Measurements from ENCODE around the gene SLC41A2.
"Not testable (repeated sequence)": the region's sequence is repeated elsewhere in the genome, so short reads cannot be mapped to it uniquely, and the experiment has no call there.

Gene SLC41A2

DNA sequence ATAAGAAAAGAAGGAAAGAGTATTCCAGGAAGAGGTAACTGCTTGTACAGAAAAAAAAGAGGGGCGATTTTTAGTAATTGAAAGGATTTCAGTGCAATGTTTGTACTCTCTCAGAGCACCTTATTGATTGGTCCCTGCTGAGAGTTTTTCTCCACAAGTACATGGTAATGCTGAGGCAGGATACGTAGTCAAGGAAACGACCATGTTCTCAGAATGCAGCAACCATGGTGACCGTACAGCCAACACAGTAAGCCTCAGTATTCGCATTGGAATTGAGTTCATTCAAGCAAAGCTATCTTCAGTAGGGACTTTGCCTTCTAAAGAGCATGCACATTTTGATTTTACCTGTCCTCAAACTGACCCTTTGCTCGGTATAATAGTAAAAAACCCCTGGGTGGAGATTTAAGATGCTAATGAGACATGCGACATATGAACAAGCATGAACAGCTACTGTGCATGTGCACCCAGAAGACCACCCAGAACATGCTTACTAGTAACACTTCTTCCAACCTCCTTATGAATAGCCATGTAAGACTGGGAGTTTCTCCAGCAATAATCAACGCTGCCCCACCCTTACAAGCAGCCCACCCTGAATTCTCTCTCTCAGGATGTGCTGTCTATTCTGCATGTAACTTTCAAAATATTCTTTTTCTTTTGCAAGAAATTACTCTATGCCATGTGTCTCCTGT lies 6.2 kb upstream of the SLC41A2 start:
- in situ Hi-C loops (cut with HindIII; ENCODE audit: low sequenced_read_pairs), result no loop called here

DNA sequence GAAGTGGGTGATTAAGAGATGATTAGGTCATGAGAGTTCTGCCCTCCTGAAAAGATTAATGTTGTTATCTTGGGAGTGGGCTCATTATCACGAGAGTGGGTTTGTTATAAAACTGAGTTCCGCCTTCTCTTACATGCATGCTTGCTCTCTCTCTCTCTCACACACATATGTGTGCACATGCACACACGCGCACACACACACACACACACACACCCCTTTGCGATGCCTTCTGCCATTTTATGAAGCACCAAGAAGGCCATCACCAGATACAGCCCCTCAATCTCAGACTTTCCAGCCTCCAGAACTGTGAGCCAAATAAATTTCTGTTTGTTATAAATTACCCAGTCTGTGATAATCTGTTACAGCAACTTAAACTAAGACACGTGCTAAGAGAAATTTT lies 5.7 kb upstream of the SLC41A2 start:
- in situ Hi-C loops (cut with HindIII; ENCODE audit: low sequenced_read_pairs), result no loop called here

DNA sequence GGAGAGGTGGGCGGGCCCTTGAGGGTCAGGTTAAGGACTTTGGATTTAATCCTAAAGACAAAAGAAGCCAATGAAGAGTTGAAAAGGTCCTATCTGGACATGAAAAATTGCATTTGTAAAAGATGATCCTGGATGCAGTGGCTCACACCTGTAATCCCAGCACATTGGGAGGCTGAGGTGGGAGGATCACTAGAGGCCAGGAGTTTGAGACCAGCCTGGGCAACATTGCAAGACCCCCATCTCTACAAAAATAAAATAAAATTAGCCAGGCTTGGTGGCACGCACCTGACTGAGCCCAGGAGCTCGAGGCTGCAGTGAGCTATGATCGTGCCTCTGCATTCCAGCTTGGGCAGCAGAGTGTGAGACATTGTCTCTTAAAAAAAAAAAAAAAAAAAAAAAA lies 2.4 kb upstream of the SLC41A2 start:
- in situ Hi-C loops (cut with HindIII; ENCODE audit: low sequenced_read_pairs), result no loop called here

DNA sequence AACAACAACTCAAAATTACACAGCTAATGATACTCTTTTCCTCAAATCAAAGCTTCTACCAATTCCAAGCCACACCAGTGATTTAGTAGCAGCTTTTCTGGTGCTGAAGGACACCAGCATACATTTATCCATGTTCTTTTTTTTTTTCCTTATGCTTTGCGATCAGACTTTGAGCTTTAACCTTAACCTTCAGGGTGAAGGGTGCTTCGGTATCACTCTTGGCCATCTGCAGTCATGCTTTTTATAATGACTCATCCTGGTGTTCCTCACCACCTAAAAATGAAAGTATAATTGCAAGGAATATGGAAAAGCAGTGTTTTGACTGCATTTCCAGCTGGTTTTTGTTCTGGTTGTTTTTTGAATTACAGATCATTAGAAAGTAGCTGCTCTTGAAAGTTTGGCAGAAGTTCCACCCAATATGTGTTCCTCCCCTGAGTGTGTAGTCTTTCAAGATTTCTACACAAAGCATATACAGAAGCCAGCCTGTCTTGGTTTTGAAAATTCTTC lies 1.3 kb upstream of the SLC41A2 start:
- in situ Hi-C loops (cut with HindIII; ENCODE audit: low sequenced_read_pairs), result no loop called here

DNA sequence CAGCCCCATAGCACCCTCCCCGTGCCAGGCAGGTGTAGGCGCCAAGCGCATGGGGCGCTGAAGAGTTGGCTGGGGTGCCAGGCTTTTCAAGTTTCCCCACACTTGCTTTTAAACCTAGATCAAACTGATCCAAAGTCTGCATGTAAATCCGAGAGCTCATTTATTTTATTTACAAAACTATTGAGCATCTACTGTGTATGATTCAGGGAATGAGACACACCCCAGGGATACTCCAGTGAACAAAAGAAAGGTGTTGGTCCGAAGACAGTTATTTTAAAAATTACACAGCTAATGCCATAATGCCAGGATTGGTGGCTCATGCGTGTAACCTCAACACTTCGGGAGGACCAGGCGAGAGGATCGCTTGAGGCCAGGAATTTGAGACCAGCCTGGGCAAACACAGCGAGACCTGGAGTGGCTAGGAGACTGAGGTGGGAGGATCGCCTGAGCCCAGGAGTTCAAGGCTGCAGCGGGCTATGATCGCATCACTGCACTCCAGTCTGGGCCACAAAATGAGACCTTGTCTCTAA lies 780 bp upstream of the SLC41A2 start:
- in situ Hi-C loops (cut with HindIII; ENCODE audit: low sequenced_read_pairs), result no loop called here

DNA sequence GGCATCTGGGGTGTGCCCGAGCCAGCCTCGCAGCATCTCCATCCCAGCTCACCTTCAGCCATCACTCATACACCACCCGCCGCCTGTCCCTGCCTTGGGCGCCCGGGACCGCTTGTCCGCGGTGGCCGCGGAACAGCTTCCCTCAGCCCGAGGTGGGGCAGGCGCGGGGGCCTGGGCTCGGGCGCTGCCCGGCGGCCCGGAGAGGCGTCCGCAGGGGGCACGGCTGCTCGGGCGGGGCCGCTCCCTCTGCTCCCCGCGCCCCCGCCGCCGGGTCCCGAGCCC lies 430 bp downstream of the SLC41A2 start:
- in situ Hi-C loops (cut with HindIII; ENCODE audit: low sequenced_read_pairs), result no loop called here

DNA sequence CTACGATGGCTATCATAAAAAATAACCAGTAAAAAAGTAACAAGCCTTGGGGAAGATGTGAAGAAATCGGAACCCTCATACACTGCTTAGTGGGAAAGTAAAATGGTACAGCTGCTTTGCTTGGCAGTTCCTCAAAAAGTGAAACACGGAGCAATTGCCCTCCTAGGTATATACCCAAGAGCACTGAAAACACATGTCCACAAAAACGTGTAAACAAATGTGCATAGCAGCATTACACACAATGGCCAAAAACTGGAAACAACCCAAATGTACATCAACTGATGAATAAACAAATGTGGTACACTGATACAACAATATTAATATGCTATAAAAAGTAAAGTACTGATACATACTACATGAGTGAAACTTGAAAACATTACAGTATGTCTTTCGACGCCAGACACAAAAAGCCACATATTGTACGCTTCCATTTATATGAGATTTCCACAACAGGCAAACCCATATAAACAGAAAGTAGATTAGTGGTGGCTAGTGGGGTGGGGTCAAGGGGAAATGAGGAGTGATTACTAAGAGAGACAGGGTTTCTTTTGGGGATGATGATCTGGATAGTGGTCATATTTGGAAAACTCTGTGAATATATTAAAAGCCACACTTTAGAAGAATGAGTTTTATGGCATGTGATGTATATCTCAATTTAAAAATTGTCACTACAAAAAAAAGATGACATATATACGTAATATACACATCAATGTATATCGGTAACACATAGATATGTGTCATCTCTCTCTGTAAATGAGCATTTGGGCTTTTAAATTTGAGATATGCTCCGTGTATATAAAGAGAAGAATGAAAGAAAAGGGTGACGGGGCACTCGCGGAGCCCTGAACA lies 996 bp downstream of the SLC41A2 start:
- in situ Hi-C loops (cut with HindIII; ENCODE audit: low sequenced_read_pairs), result no loop called here

DNA sequence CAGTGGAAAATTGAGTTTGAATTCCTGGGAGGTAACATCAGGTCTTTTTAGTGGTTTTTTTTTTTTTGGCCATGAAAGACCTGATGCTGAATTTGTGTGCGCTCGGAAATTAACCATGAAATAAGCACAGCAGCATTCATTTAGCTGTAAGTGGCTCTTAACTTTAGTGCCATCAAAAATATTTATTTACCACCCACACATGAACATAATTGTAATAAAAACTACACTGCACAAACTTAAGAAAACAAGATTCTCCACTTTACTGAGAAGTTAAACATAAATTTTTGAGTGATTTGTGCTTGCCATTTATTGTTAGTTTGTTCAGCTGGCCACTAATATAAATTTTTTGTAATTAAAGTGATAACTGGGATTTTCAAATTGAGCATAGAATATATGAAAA lies 2.4 kb downstream of the SLC41A2 start:
- in situ Hi-C loops (cut with HindIII; ENCODE audit: low sequenced_read_pairs), result no loop called here

DNA sequence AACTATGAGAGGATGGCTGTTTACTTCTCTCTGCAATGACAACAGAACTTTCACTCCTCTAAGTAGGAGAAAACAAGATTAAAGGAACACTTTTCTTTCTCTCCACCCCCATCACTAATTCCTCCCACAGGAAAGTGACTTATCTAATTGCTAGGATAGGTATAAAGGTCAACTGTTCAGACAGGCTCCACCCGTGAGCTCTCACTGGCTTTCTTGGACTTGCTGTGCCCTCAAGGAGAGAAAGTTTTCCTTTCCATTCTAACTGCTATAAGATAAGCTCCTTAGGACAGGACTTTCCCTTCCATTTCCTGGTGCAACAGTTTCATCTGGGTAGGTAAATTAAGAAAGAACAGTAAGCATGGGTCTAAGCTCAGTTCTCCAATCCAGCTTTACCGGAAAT lies 4.8 kb downstream of the SLC41A2 start:
- in situ Hi-C loops (cut with HindIII; ENCODE audit: low sequenced_read_pairs), result no loop called here

DNA sequence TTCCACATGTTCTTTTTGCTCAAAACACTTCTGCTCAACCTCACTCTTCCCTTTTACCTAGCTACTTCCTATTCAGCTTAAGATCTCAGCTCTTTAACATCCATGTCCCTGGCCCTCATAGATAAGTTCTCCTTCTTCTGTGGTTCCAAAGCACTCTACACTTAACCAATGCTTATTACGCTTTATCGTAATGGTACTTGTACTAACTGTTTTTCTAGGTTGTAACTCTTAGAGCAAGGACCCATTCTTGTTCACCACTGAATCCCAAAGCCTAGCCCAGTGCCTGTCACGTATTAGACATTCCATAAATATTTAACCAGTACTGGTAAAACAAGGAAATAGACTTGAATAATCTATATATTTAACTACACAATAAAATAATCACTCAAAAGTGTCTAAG lies 5.3 kb downstream of the SLC41A2 start:
- in situ Hi-C loops (cut with HindIII; ENCODE audit: low sequenced_read_pairs), result no loop called here

DNA sequence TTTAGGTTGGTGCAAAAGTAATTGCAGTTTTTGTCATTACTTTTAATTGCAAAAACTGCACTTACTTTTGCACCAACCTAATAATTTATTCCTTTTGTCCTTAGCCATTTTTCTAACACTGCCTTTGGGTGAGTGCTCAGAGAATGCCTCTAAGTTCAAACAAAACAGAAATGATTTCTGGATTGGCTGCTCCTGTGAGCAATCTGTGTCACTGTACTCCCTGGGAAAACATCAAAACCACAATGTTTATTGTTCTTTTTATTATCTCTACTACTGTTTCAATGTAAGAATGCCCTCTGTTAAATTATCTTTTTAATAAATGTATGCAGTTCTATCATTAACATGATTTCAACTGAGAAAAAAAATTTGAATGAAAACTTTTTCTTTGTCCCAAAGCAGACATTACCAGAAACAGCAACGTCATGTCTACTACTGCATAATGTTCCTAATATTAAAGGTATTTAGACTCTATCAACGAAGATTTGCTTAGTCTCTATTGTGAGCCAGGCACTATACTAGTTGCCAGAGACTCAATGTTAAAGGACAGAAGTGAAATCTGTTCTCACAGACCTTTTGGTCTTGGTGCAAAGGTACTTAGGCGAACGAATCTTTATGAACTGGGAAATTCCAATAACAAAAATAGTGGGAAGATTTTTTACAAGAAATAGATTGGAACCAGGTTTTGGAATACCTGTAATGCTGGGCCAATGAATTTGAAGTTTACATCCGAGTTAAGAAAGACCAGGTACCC lies 6.2 kb downstream of the SLC41A2 start:
- in situ Hi-C loops (cut with HindIII; ENCODE audit: low sequenced_read_pairs), result no loop called here

DNA sequence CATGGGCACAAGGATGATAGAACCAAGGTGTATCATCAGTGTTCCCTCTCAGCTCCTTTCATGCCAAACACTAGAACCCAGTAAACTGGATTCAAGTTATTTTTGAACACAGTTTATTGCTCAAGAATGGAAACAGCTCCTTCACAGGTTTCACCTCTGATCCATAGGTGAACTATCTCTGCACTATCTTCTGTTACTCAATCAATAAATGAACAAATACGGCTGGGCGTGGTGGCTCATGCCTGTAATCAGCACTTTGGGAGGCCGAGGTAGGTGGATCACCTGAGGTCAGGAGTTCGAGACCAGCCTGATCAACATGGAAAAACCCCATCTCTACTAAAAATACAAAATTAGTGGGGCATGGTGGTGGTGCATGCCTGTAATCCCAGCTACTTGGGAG lies 9.4 kb downstream of the SLC41A2 start:
- in situ Hi-C loops (cut with HindIII; ENCODE audit: low sequenced_read_pairs), result not testable (repeated sequence)

DNA sequence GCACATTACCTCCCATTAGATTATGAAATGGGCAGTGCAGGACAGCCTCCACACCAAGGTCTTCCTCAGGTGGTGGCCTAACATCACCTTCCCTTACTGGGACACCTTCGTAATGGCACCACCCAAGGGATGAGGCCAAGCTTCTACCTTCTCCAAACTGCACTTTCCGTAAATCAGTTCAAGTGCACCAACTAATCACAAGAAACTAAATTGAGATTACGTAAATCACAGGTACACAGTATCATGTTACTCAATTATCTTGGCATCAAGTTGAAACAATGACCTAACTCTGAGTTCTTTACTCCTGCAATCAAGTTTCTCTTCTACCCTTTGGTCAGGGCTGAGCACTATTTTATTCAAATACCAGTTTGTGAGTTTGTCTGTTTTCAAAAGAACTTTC lies 13.8 kb downstream of the SLC41A2 start:
- in situ Hi-C loops (cut with HindIII; ENCODE audit: low sequenced_read_pairs), result no loop called here

DNA sequence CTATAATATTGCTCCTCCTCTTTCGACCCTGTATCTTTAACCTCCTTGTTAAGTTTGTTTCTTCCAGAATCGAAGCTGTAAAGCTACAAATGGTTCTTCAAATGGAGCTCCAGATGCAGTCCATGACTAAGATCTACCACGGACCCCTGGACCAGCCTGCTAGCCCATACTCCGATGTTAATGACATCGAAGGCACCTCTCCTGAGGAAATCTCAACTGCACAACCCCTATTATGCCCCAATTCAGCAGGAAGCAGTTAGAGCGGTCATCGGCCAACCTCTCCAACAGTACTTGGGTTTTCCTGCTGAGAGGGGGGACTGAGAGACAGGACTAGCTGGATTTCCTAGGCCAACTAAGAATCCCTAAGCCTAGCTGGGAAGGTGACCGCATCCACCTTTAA lies 14.7 kb downstream of the SLC41A2 start:
- in situ Hi-C loops (cut with HindIII; ENCODE audit: low sequenced_read_pairs), result not testable (repeated sequence)

DNA sequence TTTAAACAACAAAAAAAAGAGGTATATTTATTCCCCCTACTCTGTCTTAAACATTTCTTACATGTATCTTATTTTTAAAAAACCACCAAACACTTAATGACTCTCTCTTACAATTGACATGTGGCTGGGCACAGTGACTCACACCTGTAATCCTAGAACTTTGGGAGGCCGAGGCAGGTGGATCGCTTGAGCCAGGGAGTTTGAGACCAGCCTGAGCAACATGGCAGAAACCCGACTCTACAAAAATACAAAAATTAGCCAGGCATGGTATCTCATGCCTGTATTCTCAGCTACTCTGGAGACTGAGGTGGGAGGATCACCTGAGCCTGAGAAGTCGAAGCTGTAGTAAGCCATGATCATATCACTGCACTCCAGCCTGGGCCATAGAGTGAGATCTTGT lies 16.0 kb downstream of the SLC41A2 start:
- in situ Hi-C loops (cut with HindIII; ENCODE audit: low sequenced_read_pairs), result no loop called here

DNA sequence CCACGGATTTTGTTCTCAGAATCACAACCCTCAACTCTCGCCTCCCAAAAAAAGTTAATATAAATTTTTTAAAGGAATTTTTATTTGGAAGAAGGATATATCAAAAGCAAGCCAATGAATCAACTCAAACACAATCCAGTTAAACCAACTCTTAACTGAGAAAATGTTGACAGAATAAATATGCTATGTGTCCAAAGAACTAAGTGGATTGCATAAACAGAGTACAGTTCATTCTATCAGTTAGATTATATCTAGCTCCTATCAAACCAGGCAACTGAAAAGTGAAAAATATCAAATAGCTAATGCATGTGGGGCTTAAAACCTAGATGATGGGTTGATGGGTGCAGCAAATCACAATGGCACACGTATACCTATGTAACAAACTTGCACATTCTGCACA lies 16.6 kb downstream of the SLC41A2 start:
- in situ Hi-C loops (cut with HindIII; ENCODE audit: low sequenced_read_pairs), result no loop called here

DNA sequence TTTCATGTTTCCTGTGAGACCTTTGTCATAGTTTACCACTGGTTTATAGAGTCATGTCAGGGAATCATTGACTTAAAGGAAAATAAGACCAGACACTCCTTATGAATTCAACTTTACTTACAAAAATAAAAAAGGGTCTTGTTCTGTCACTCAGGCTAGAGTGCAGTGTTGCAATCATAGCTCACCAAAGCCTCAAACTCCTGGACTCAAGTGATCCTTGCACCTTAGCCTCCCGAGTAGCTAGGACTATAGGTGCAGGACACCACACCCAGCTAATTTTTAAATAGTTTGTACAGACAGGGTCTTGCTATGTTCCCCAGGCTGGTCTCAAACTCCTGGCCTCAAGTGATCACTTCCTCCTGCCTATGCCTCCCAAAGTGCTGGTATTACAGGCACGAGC lies 19.0 kb downstream of the SLC41A2 start:
- in situ Hi-C loops (cut with HindIII; ENCODE audit: low sequenced_read_pairs), result loop anchor here (10.0 kb wide), 1 partner anchor 66 kb away; no protein-coding TSS in a partner anchor

DNA sequence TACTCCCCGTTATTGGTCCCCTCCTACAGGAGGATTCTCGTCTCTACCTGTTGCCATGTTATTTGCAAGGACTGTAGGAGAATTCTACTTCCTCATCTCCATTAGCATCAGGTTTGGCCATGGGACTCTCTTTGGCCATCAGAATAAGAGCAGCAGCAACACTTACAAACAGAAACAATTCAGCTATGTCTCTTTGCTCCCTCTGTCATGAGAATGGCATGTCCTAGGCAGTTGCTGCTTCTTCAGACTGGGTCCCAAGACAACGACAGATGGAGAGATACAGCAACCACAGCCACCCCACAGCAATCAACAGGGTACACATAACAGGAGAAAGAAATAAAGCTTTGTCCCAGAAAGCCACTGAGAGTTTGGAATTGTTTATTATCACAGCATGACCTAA lies 19.7 kb downstream of the SLC41A2 start:
- in situ Hi-C loops (cut with HindIII; ENCODE audit: low sequenced_read_pairs), result loop anchor here (10.0 kb wide), 1 partner anchor 66 kb away; no protein-coding TSS in a partner anchor

DNA sequence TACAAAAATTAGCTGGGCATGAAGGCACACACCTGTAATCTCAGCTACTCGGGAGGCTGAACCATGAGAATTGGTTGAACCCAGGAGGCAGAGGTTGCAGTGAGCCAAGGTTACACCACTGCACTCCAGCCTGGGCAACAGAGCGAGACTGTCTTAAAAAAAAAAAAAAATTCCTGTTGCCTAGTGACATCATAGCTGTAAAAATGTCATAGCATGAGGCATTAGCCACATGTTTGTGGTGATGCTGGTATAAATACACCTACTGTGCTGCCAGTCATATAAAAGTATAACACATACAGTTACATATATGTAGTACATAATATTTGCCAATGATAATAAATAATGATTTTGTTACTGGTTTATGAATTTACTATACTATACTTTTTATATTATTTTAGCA lies 22.2 kb downstream of the SLC41A2 start:
- in situ Hi-C loops (cut with HindIII; ENCODE audit: low sequenced_read_pairs), result loop anchor here (10.0 kb wide), 1 partner anchor 69 kb away; no protein-coding TSS in a partner anchor

DNA sequence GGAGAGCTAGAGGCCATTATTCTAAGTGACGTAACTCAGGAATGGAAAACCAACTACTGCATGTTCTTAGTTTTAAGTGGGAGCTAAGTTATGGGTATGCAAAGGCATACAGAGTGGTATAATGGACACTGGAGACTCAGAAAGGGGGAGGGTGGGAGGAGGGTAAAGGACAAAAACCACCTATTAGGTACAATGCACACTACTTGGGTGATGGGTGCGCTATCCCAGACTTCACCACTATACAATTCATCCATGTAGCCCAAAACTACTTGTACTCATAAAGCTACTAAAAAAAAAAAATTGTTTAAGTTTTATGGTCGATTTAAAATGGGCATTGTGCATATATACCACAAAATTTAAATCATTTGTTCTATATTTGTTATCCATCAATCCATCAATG lies 24.3 kb downstream of the SLC41A2 start:
- in situ Hi-C loops (cut with HindIII; ENCODE audit: low sequenced_read_pairs), result loop anchor here (10.0 kb wide), 1 partner anchor 71 kb away; no protein-coding TSS in a partner anchor

DNA sequence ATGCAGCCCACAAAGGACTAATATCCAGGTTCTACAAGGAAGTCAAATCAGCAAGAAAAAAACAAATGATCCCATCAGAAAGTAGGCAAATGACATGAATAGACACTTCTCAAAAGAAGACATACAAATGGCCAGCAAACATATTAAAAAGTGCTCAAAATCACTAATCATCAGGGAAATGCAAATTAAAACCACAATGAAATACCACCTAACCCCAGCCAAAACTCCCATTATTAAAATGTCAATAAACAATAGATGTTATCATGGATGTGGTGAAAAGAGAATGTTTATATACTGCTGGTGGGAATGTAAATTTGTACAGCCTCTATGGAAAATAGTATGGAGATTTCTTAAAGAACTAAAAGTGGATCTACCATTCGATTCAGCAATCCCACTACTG lies 25.0 kb downstream of the SLC41A2 start:
- in situ Hi-C loops (cut with HindIII; ENCODE audit: low sequenced_read_pairs), result loop anchor here (10.0 kb wide), 1 partner anchor 72 kb away; no protein-coding TSS in a partner anchor
